CD4-positive, alpha-beta T cell treated with Interferon gamma for 1 hour (primary cell): Measurements from ENCODE around the gene SLC47A2.

ENCODE experiments used
- DNase-seq: peaks from one replicate; pipeline ENCODE4 v3.0.0-alpha.2; 2020

The SLC47A2 gene

DNA sequence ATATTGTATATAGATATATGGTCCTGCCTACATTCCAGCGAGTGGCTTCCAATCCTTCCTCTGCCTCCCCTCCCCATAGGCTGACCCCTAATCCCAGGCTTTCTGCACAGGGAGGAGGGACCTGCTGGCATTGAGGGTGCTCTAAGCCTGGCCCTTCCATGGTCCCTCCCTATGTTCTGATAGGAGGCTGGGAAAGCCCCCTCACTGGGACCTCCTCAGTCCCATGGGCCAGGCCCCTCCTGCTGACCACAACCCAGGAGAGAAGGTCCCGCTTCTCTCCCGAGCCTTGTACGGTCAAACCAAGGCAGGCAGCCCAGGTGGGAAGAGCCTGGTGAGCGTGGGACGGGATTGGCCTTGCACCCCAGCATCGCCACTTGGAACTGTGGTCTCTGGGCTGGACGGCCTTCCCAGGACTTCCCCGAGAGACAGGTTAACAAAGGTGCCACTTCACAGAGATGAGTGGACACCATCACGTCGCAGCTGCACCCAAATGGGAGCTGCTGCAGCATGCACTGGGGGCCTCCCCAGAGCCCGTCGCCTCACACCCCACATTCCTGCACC lies 30.9 kb upstream of the SLC47A2 start:
- no peak for DNase-seq

DNA sequence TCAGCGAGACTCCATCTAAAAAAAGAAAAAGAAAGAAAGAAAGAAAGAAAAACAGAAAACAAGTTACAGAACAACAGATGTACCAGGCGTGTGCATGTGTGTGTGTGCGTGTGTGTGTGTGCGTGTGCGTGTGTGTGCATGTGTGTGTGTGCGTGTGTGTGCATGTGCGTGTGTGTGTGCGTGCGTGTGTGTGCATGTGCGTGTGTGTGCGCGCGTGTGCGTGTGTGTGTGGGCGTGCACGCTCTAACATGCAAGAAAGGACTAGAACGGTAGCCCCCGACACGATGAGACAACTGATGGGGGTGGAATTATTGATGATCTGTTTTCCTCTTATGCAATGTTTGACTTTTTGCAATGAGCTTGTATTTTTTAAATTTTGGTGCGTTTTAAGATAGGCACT lies 30.1 kb upstream of the SLC47A2 start:
- DNase-seq, result no peak

DNA sequence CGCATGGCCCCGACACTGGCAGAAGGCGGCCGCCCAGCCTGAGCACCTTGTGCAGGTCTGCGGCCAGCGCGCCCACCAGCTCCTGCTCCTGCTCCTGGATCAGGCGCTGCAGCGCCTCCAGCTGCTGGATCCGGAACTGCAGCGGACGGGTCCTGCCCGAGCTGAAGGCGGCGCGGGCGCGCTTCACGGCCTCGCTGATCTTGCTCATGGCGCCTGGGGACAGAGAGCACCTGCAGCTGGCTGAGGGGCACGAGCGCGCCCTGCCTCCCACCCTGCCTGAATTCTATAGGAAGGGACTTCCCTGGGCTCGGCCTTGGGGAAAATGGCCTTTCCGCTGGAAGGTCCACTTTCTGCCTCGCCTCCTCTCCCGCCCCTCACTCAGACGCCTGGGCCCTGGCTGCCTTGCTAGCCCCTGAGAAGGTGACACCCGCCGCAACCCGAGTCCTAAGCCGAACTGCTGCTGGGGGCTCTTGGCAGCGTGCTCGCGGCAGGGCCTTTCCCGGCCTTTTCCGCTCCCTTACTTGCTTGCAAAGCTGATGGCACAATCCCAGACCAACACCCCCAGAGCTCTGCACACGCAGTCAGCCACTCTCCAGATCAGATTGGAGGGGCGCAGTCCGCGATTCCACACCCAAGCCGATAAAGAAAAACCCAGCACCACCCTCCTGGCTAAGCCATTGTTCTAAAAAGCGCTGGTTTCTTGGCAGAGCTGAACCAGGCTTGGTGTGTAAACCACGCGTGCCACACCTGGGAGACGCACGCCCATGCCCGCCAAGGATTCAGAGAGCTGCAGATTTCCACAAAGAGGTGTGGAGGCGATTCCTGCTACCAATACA lies 28.8 kb upstream of the SLC47A2 start:
- peak; percentile 79 for DNase-seq

DNA sequence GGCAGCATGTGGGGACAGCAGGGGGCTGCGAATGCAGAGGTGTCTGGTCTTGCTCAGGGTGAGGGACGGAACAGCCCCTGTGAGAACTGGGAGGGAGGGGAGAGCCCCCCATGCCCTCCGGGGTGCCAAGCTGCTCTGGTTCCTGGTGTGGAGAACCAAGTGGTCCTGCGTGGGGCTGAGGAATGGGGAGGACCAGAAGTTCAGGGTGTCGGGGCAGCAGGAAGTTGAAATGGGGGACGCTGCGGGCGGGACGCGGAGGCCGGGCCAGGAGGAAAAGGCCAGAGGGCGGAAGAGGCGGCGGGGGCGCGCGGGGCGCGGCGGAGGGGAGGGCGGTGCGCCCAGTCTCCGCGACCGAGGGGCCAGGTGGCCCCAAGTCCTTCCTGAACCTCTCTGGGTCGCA lies 28.1 kb upstream of the SLC47A2 start:
- DNase-seq, result no peak

GRCh38 chr17:19743101-19744100 lies 27.0 kb upstream of the SLC47A2 start:
- DNase-seq, result no peak

DNA sequence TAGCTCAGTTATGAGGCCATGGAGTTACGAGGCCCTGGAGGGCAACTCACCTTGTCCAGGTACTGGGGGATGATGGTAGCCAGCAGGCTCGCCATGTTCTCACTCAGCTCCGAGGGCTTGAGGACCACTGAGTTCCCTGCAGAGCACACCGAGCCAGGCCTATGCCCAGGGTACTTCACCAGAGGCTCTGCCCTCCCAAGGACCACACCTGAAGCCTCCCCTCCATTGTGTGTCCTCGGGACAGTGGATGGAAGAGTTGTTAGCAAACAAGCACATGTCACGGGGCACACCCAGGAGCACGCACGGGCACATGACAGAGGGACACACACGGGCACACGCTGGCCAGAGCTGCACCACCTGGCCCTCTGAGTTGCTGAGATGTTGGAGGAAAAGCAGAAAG lies 26.1 kb upstream of the SLC47A2 start:
- no peak for DNase-seq

DNA sequence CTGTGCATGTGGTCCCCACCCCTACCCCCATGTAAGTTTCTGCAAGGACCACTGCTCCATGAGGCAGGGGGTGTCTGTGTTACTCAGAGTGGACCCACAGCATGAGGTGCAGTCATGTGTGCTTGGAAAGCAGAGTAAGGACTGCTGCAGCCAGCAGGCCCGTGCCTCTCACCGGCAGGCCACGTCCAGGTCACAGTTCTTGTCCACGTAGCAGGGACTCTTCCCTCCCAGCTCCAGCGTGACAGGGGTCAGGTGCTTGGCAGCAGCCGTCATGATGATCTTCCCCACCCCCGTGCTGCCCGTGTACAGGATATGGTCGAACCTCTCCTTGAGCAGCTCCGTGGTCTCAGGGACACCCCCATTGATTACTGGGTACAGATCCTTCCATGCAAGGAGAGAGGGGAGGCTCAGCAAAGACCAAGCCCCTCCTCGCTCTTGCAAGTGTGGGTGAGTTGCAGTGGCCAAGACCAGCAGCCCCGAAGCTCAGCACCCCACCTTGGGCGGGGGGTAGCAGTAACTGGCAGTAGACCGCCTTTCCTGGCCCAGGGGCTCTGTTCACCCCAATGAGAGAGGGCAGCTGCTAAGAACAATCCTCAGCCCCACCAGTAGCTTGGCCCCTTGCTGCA lies 25.6 kb upstream of the SLC47A2 start:
- DNase-seq, result no peak

DNA sequence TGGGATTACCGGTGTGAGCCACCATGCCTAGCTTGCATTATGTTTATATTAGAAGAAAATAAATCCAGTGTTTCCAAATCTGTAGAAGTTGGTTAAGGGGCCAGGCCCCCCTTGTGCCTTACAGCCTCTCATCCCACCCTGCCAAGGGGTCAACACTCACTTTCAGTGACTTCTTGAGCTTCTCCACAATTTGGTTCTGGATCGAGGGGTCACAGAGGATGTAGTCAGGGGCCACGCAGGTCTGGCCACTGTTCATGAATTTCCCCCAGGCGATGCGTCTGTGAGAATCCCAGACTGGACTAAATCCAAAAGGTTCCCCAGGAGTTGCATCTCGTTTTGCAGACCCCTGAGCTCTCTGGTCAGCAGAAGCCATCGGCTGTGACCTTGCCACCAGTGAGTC lies 24.5 kb upstream of the SLC47A2 start:
- no peak for DNase-seq

DNA sequence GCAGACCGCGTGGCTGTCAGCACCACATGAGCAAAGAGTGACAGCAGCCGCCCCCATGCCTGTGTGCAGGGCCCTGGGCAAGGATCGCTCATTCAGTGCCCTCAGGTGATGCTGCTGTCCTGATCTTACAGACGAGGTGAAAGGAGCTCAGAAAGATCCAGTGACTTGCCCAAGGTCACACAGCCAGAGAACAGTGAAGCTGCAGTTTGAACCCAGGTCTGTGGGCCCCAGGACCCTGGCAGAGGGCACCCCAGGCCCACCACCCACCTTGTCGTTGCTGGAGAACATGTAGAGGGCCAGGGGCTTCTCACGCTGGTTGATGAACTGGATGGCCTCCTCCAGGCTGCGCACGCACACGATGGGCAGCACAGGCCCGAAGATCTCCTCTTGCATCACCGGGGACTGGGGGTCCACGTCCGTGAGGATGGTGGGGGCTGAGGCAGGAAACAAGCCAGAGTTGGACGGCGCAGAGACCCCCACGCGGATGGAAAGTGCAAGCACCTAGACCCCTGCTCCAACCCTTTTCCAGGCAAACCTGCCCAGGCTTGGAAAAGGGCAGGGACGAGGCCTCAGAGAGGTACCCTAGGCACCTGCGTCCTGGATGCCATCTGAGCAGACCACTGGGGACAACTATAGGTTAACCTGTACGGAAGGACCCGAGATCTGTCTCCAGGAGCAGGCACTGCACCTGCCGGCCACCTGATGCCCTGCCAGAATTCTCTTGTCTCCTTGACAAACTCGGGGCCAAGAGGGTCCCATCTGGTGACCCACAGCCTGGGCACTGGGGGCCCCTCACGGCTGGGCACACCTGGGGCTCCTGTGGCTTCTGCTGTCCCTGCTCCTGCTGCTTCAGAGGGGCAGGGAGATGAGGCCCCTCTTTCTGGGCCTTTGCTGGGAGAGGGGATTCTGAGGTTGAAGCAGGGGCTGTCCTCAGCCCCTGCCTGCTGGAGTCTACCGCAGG lies 23.1 kb upstream of the SLC47A2 start:
- DNase-seq, result no peak

- no peak for DNase-seq
Observed at GRCh38 chr17:19738757-19739156, 22.4 kb upstream of the SLC47A2 start.

DNA sequence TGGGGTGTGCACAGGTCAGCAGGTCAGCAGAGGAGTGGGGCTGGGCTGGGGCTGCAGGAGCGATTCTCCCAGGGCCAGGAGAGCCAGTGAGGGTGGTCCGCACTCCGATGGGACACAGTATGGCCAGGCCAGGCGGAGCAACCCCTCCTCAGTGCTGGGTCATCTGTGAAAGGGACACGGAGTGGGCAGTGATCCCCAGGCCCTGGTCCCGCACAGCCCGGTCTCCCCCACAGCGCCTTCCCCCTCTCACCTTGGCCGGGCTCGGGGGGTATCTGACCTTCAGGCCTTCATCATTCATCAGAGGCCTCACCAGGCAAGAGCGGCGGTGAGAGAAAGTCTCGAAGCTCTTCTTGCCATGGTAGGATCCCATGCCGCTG lies 21.7 kb upstream of the SLC47A2 start:
- DNase-seq, result no peak

DNA sequence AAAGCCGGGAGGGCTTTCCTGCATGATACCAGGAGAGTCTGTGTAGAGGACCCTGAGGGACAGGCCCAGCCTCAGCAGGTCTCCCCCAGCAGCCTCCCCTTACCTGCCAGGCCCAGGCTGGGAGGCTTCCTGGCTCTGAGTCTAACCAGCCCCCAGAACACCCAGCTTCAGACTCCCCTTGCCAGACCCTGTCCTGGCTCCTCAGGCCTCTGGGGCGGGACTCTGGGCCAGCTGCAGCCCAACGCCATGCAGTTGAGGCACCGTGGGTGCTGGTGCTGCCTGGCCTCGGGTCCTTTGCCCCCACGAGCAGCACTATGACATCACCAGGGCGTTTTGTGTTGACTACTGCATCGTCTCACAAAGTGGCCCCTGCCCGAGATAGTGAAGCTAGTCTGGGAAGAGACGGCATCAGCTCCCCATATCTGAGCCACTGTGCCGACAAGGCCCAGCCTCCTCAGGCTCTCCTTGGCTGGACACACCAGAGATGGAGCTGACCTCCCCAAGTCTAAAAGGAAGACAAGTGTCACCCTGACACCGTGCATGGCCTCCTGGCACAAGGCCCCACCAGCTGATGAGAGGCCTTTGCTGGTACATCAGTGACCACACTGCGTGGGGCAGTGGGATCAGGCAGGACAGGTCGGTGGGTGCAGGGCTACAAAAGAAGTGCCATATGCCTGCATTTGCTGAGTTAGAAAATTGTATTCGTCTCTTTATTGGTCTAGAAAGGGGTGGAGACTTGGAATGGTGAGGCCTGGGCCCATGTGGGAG lies 21.1 kb upstream of the SLC47A2 start:
- DNase-seq, result no peak

DNA sequence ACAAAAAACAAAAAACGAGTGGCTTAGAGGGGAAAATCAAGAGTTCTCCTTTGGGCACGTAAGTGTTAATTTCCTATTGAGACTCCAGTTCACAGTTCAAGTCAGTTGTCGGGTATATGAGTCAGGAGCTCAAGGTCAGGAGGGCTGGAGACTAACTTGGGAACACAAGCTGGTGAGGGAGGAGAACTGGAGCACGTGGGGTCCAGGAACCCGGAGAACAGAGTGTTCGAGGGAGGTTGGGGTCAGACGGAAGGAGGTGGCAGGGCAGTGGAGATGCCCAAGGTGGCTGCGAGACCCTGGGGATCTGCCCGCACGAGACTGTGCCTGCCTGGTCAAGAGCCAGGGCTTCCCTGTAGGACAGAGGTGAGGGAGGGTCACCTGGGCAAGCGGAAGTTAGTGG lies 19.7 kb upstream of the SLC47A2 start:
- DNase-seq, result no peak

DNA sequence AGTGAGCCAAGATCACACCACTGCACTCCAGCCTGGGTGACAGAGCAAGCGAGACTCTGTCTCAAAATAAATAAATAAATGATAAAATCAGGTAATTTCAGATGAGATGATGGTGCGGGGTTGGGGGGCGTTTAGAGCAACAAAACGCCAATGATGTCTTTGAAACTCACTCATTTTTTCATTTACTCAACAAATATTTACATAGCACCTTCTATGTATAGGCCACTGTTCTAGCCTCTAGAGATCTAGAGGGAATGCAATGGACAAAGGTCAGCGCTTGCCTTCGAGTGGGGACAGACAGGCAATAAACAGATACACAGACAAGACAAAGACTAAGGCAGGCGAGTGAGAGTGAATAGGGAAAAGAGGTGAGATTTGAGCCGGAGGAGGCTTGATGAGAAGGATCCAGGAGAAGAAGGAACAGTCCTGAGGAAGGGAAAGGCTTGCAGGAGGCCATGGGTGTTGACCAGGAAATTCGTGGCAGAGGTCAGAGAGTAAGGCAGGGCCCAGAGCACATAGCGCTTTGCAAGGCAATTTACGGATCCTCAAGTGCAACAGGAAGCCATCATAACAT lies 17.7 kb upstream of the SLC47A2 start:
- no peak for DNase-seq

DNA sequence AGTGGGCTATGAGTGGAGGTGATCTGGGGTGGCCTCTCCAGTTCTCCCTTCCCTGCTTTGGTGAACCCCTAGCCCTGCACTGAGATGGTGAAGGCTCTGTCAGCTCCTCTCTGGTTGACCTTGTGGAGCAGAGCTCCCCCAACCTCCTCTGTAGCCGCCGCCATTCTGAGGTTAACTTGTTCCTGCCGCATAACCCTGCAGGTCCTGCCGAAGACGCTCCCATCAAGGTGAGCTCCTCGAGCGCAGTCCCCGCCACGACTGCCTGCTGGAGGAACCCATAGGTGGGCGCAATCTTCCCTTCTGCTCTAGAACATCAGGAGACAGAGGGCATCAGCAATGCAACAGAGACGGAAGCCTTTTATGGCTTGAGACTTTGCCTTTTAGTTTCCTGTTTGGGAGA lies 15.2 kb upstream of the SLC47A2 start:
- DNase-seq, result no peak

- no peak for DNase-seq
Observed at GRCh38 chr17:19730843-19731242, 14.5 kb upstream of the SLC47A2 start.

GRCh38 chr17:19729900-19730299 lies 13.5 kb upstream of the SLC47A2 start:
- DNase-seq, result no peak

DNA sequence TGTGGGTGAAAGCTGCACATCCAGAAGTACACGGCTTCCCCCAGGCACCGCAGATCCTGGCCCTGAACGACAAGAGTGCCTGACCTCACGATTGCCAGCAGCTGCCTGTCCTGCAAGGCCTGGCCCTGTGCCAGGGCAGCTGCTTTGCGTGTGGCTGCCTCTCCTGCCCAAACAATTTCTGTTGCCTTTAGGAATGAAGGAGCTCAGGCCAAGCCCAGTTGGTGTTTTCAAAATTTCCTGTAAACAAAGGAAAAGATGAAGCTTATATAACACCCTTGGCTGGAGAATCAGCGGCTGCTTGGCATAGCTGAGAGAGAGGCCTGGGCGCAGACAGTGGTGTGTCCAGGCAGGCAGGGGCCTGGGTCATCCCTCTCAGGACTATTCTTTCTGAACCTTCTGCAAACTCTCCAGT lies 11.7 kb upstream of the SLC47A2 start:
- no peak for DNase-seq

GRCh38 chr17:19727501-19728078 lies 11.2 kb upstream of the SLC47A2 start:
- no peak for DNase-seq

- no peak for DNase-seq
Observed at GRCh38 chr17:19726631-19727376, 10.4 kb upstream of the SLC47A2 start.
